K562 (cell line): Measurements from ENCODE around the gene FANCF. TPM values are rescaled to one million over a fixed set of nuclear protein-coding genes. Genes with fewer than 3 reads are reported as not detected.

Source experiments
- ATAC-seq: fragments of 200-7000 bp; cut with Tn5 transposase; 3 replicates; pipeline ENCODE4 v1.9.1; 2020; ENCODE audit warnings: moderate library complexity
- BruUV-seq: library from RNA; stranded (reverse); fragments of 400-500 nt; replicated peaks from 2 replicates; lab custom pipeline; 2021; lab: Mats Ljungman, UMichigan
- CTCF ChIA-PET: fragments of 300-600 bp; formaldehyde crosslinking; extraction: SDS; loops from one replicate; lab custom pipeline; 2021; ENCODE audit warnings: low intra/inter-chr PET ratio; lab: Yijun Ruan, JAX
- POLR2A ChIA-PET: fragments of 300-600, 350-650 bp; sonication (Branson Sonifier 250); formaldehyde crosslinking; extraction: SDS; loops from one replicate; lab custom pipeline; 2021; ENCODE audit warnings: antibody characterized with exemption, inconsistent platforms; lab: Yijun Ruan, JAX
- DNase-seq, 4 experiments: peaks; one replicate each; pipeline versions ENCODE4 v3.0.0 to v3.0.0-alpha.2; 2011 to 2018; ENCODE audit warnings: low spot score in 3 of 4, mixed read lengths in 3 of 4; ENCODE audit errors: extremely low read depth in 1 of 4
- FAIRE-seq: peaks from 2 replicates; lab custom pipeline; 2011; peaks lifted over from hg19 to GRCh38; lab: Jason Lieb, UNC
- H2AFZ ChIP-seq: 2 replicates; pipeline ENCODE4 v1.6.0; 2011; ENCODE audit warnings: low read depth, low read length, control low read depth, inconsistent platforms
- H3K27ac ChIP-seq: fragments of 200-600 bp; 3 replicates; pipeline ENCODE4 v1.8.0; 2011; ENCODE audit warnings: low read depth, mild to moderate bottlenecking, control low read depth, inconsistent platforms, low read length, moderate library complexity, mixed read lengths; ENCODE audit errors: extremely low read depth
- H3K27me3 ChIP-seq, 2 experiments: fragments of 300-600 bp in 1 of 2; 2 replicates in 1 of 2; 3 replicates in 1 of 2; pipeline versions ENCODE4 v1.6.0 to v1.8.0; 2011; ENCODE audit warnings: inconsistent platforms in 2 of 2, low read length in 2 of 2, mild to moderate bottlenecking in 1 of 2, mixed read lengths in 1 of 2, moderate library complexity in 1 of 2; ENCODE audit not compliant: control insufficient read depth in 2 of 2, insufficient read depth in 2 of 2
- H3K36me3 ChIP-seq: fragments of 300-600 bp; 3 replicates; pipeline ENCODE4 v1.8.0; 2011; ENCODE audit warnings: mild to moderate bottlenecking, low read length, inconsistent platforms; ENCODE audit not compliant: control insufficient read depth, insufficient read depth
- H3K4me1 ChIP-seq, 2 experiments: fragments of 200-600 bp in 1 of 2; replicated peaks in 1 of 2; 2 replicates in 1 of 2; 3 replicates in 1 of 2; pipeline versions ENCODE4 v1.5.1 to v1.8.0; 2011; ENCODE audit warnings: inconsistent platforms in 2 of 2, low read length in 2 of 2, mild to moderate bottlenecking in 1 of 2, mixed read lengths in 1 of 2, moderate library complexity in 1 of 2; ENCODE audit not compliant: control insufficient read depth in 2 of 2, insufficient read depth in 2 of 2
- H3K4me2 ChIP-seq: 2 replicates; pipeline ENCODE4 v1.6.1; 2011; ENCODE audit warnings: low read length, control low read depth, inconsistent platforms, mixed read lengths; ENCODE audit not compliant: insufficient read depth
- H3K4me3 ChIP-seq: fragments of 200-600 bp; sonication (generic), shearing (Covaris generic); 2 replicates; pipeline ENCODE4 v1.5.1; 2016; ENCODE audit warnings: control low read depth, inconsistent platforms
- H3K79me2 ChIP-seq: fragments of 200-600 bp; 3 replicates; pipeline ENCODE4 v1.8.0; 2011; ENCODE audit warnings: low read length, inconsistent platforms; ENCODE audit not compliant: control insufficient read depth, insufficient read depth
- H3K9ac ChIP-seq, 2 experiments: 2 replicates each; pipeline versions ENCODE4 v1.6.0 to v1.6.1; 2011; ENCODE audit warnings: low read depth in 2 of 2, low read length in 2 of 2, control low read depth in 1 of 2, inconsistent platforms in 1 of 2, mild to moderate bottlenecking in 1 of 2, mixed read lengths in 1 of 2; ENCODE audit not compliant: insufficient read depth in 1 of 2
- H3K9me1 ChIP-seq: one replicate; pipeline ENCODE4 v1.6.0; 2011; ENCODE audit warnings: inconsistent platforms, mild to moderate bottlenecking, low read length, moderate library complexity; ENCODE audit not compliant: control insufficient read depth, insufficient read depth
- H3K9me3 ChIP-seq: replicated peaks from 2 replicates; pipeline ENCODE4 v1.5.1; 2011; ENCODE audit warnings: low read depth, low read length, inconsistent platforms; ENCODE audit not compliant: control insufficient read depth, insufficient read depth
- H4K20me1 ChIP-seq: replicated peaks from 2 replicates; pipeline ENCODE4 v1.6.1; 2011; ENCODE audit warnings: low read length, inconsistent platforms, mixed read lengths; ENCODE audit not compliant: control insufficient read depth, insufficient read depth
- CEBPG ChIP-seq, 3 experiments: fragments of 200-800 bp in 1 of 3; sonication (Bioruptor generic) in 1 of 3; sonication (generic) in 1 of 3; formaldehyde crosslinking in 1 of 3; IDR thresholded peaks in 2 of 3; conservative IDR thresholded peaks in 1 of 3; 2 replicates each; pipeline versions ENCODE4 v1.6.1 to v1.8.0; 2016 to 2022; ENCODE audit warnings: missing compliant biosample characterization in 2 of 3, missing genetic modification characterization in 2 of 3, mild to moderate bottlenecking in 1 of 3, missing genetic modification reagents in 1 of 3
- CTCF ChIP-seq, 3 experiments: IDR thresholded peaks in 2 of 3; conservative IDR thresholded peaks in 1 of 3; 2 replicates each; pipeline ENCODE4 v1.5.1; 2011 to 2012; ENCODE audit warnings: low read length in 3 of 3, mild to moderate bottlenecking in 3 of 3, control low read depth in 2 of 3, improper control_type of control experiment in 1 of 3, inconsistent platforms in 1 of 3, low read depth in 1 of 3, mixed read lengths in 1 of 3, moderate library complexity in 1 of 3; ENCODE audit not compliant: insufficient read depth in 2 of 3
- NFRKB ChIP-seq: fragments of 450-650 bp; IDR thresholded peaks from 2 replicates; pipeline ENCODE4 v1.6.1; 2016; ENCODE audit warnings: low read depth
- NR4A1 ChIP-seq, 2 experiments: fragments of 250-450 bp in 1 of 2; fragments of 450-650 bp in 1 of 2; sonication (Bioruptor Pico) in 1 of 2; IDR thresholded peaks; 2 replicates each; pipeline versions ENCODE4 v1.4.0 to v1.6.1; 2016 to 2020; ENCODE audit warnings: mild to moderate bottlenecking in 2 of 2, missing compliant biosample characterization in 1 of 2, missing genetic modification characterization in 1 of 2, moderate library complexity in 1 of 2
- RAD21 ChIP-seq, 2 experiments: fragments of 250-450 bp in 1 of 2; fragments of 450-650 bp in 1 of 2; sonication (Bioruptor Pico) in 1 of 2; formaldehyde crosslinking in 1 of 2; IDR thresholded peaks in 1 of 2; conservative IDR thresholded peaks in 1 of 2; 2 replicates each; pipeline versions ENCODE4 v1.4.0 to v1.8.0; 2020 to 2022; ENCODE audit warnings: mild to moderate bottlenecking in 2 of 2, moderate library complexity in 1 of 2
- RBM17 ChIP-seq: fragments of 200-400 bp; formaldehyde crosslinking; IDR thresholded peaks from 2 replicates; pipeline ENCODE4 v1.6.1; 2017; ENCODE audit warnings: low read depth, mild to moderate bottlenecking, low read length, borderline replicate concordance
- THRB ChIP-seq: fragments of 450-650 bp; formaldehyde crosslinking; conservative IDR thresholded peaks from 2 replicates; pipeline ENCODE4 v1.4.0; 2022; ENCODE audit warnings: mild to moderate bottlenecking, missing genetic modification characterization
- ZBTB34 ChIP-seq: fragments of 250-450 bp; sonication (Bioruptor Pico); IDR thresholded peaks from 2 replicates; pipeline ENCODE4 v1.8.0; 2021; ENCODE audit warnings: mild to moderate bottlenecking, moderate library complexity
- ZNF589 ChIP-seq: fragments of 200-800 bp; sonication (Bioruptor generic); IDR thresholded peaks from 2 replicates; pipeline ENCODE4 v1.6.1; 2016; ENCODE audit warnings: low read depth, missing genetic modification characterization, missing compliant biosample characterization
- WGBS: fragments of 100-300 bp; shearing (Covaris generic); methylation state at CpG from one replicate; pipeline ENCODE4 v1.1.6; 2016; ENCODE audit warnings: low coverage, mixed read lengths; ENCODE audit not compliant: insufficient coverage; ENCODE audit errors: missing lambda C conversion rate; 5-methylcytosine and 5-hydroxymethylcytosine counted together
- in situ Hi-C: fragments of 300-500 bp; cut with MboI; formaldehyde crosslinking; loops from 4 replicates; pipeline ENCODE4 v1.15.0; 2018; ENCODE audit warnings: inconsistent platforms, mixed read lengths
- intact Hi-C: fragments of 100-400 bp; cut with micrococcal nuclease; formaldehyde crosslinking; loops from 2 replicates; pipeline ENCODE4 v1.14.2; 2022
- polyA plus RNA-seq, 8 experiments: library from polyadenylated mRNA; depleted of rRNA in 4 of 8; stranded (reverse) in 5 of 8; unstranded in 3 of 8; fragments of >200 nt; fragmentation: Nextera tagmentation in 2 of 8; fragmentation: Illumina TruSeq in 1 of 8; extraction: Ambion mirVana in 2 of 8; extraction: Trizol in 1 of 8; gene quantifications; 2 replicates each; pipeline versions ENCODE4 v1.2.1 to v1.2.3, GENCODE V29; 2011 to 2014; ENCODE audit warnings: inconsistent platforms in 1 of 8, missing spikeins in 1 of 8
- total RNA-seq, 7 experiments: library from RNA; depleted of rRNA in 6 of 7; stranded (reverse); fragments of >200 nt in 6 of 7; fragmentation: Illumina TruSeq in 2 of 7; extraction: Trizol in 2 of 7; gene quantifications; 2 replicates each; pipeline versions ENCODE4 v1.2.1 to v1.2.3, GENCODE V29; 2011 to 2021; ENCODE audit warnings: low replicate concordance in 1 of 7
- TF ChIP-seq, protein P1 (sequence below): IDR thresholded peaks from 2 replicates; pipeline ENCODE4 v1.6.1; 2011; ENCODE audit warnings: borderline replicate concordance, low read depth, mild to moderate bottlenecking, moderate library complexity, low read length; ENCODE audit not compliant: insufficient read depth, poor library complexity, severe bottlenecking

FANCF gene
- total and polyA plus RNA-seq, 9 of the 15 experiments (the other 6 are each of a cell fraction or from before 2014, with no cell fraction given), result 0.99 to 10.3 (median 7.5) TPM

DNA sequence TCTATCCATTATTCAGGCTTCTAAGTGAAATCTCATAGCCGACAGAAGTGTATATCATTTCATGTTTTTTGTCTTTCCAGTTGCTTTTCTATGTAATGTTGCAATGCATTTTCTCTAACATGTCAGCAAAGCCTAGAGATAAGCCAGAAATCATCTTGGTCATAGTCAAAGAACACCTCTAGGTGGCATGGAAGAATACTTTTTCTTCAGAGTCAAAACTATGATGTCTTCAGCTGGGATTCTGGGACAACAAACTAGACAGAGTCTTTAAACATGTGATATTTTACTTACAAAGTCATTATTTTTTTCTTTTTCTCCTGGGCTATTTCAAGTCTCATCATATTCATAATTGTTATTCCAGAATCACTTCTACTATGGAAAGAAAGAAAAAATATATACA, 45.2 kb upstream of the FANCF start:
- ATAC-seq (peak; percentile 82), DNase-seq (peak in 1 of 4 experiments; percentile 23), FAIRE-seq (peak; percentile 32)
- ChIA-PET CTCF (interaction anchor here (0.8 to 1.5 kb wide), 4 partner anchors 60 to 117 kb away, joined by 3 to 7 read pairs (median 5); no protein-coding TSS in a partner anchor), POLR2A (interaction anchor here (0.6 kb wide), 1 partner anchor 30 kb away, joined by 3 read pairs; no protein-coding TSS in a partner anchor)
- Histone ChIP-seq H4K20me1 (no peaks in the 10 kb centered on the region; the same call in 1 of the 2 replicates), H3K79me2 (no peaks in the 10 kb centered on the region), H3K27me3 (peaks cover 0 to 8% of the 10 kb centered on the region in 2 experiments; a peak in 2 of 5 replicates), H2AFZ (no peak overlapping the region), H3K9me1 (no peaks in the 10 kb centered on the region), H3K36me3 (no peaks in the 10 kb centered on the region), H3K4me2 (no peak overlapping the region), H3K9me3 (no peaks in the 10 kb centered on the region), H3K27ac (no peak overlapping the region), H3K9ac (no peak overlapping the region), H3K4me1 (peaks cover 0 to 5% of the 10 kb centered on the region in 2 experiments; a peak in 2 of 5 replicates), H3K4me3 (no peak overlapping the region)
- BruUV-seq, result no TSS peak
- in situ Hi-C loops, result no loop called here
- 6% methylated on average over 1 of the region's 1 CpG for WGBS
- intact Hi-C loops, result loop anchor here (2.0 kb wide), 1 partner anchor 108 kb away; no protein-coding TSS in a partner anchor
- TF ChIP-seq NFRKB, result no peak
- TF ChIP-seq, protein P1, sequence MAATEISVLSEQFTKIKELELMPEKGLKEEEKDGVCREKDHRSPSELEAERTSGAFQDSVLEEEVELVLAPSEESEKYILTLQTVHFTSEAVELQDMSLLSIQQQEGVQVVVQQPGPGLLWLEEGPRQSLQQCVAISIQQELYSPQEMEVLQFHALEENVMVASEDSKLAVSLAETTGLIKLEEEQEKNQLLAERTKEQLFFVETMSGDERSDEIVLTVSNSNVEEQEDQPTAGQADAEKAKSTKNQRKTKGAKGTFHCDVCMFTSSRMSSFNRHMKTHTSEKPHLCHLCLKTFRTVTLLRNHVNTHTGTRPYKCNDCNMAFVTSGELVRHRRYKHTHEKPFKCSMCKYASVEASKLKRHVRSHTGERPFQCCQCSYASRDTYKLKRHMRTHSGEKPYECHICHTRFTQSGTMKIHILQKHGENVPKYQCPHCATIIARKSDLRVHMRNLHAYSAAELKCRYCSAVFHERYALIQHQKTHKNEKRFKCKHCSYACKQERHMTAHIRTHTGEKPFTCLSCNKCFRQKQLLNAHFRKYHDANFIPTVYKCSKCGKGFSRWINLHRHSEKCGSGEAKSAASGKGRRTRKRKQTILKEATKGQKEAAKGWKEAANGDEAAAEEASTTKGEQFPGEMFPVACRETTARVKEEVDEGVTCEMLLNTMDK, result no peak
- no peak for TF ChIP-seq NR4A1 (CRISPR knock-in tag; IDR thresholded peaks at IDR 0.05)
- no peak for TF ChIP-seq NR4A1 (tag; IDR thresholded peaks at IDR 0.05)
- peak; percentile 16 to 39 (median 23); a peak in 3 of 6 replicates for TF ChIP-seq CTCF (IDR thresholded peaks at IDR 0.05 in 2 of 3, conservative IDR thresholded peaks at IDR 0.05 in 1 of 3; ENCODE audit: insufficient read depth in 2 of 3, low read depth in 1 of 3, low read length in 3 of 3)
- no peak for TF ChIP-seq THRB
- no peak for TF ChIP-seq ZBTB34 (CRISPR knock-in tag)
- TF ChIP-seq CEBPG (CRISPR knock-in tag; IDR thresholded peaks at IDR 0.05), result no peak
- peak in 1 of 2 experiments; percentile 38; a peak in 2 of 4 replicates for TF ChIP-seq CEBPG (tag; conservative IDR thresholded peaks at IDR 0.05 in 1 of 2, IDR thresholded peaks at IDR 0.05 in 1 of 2)
- TF ChIP-seq RAD21 (CRISPR knock-in tag; conservative IDR thresholded peaks at IDR 0.05 in 1 of 2, IDR thresholded peaks at IDR 0.05 in 1 of 2), result peak; percentile 34 to 76; a peak in 3 of 4 replicates
- TF ChIP-seq ZNF589 (CRISPR knock-in tag), result no peak
- no peak for TF ChIP-seq RBM17
